WTC11 (cell line): ENCODE data around the gene INPP5E.
"Not testable (repeated sequence)": the region's sequence is repeated elsewhere in the genome, so short reads cannot be mapped to it uniquely, and the experiment has no call there.

Experiments used
- ATF1 ChIP-seq: sonication (generic); formaldehyde crosslinking; IDR thresholded peaks from 2 replicates; pipeline ENCODE4 v1.8.1; 2023; ENCODE audit warnings: mild to moderate bottlenecking, moderate library complexity, missing genetic modification reagents
- NFYB ChIP-seq: sonication (generic); formaldehyde crosslinking; conservative IDR thresholded peaks from 2 replicates; pipeline ENCODE4 v1.8.0; 2022; ENCODE audit warnings: low read depth, missing genetic modification reagents
- NR3C1 ChIP-seq: sonication (generic); formaldehyde crosslinking; conservative IDR thresholded peaks from 2 replicates; pipeline ENCODE4 v1.8.1; 2023; ENCODE audit warnings: low read depth, mild to moderate bottlenecking, missing genetic modification reagents
- TCF7 ChIP-seq: sonication (generic); formaldehyde crosslinking; IDR thresholded peaks from 2 replicates; pipeline ENCODE4 v1.8.0; 2022; ENCODE audit warnings: mild to moderate bottlenecking, low read depth, missing genetic modification reagents, moderate library complexity
- ZNF232 ChIP-seq: sonication (generic); formaldehyde crosslinking; IDR thresholded peaks from 2 replicates; pipeline ENCODE4 v1.8.0; 2022; ENCODE audit warnings: mild to moderate bottlenecking, missing genetic modification reagents
- ZNF396 ChIP-seq: fragments of 250-450 bp; sonication (Bioruptor Pico); IDR thresholded peaks from 2 replicates; pipeline ENCODE4 v1.8.0; 2021; ENCODE audit warnings: mild to moderate bottlenecking, moderate library complexity, borderline replicate concordance
- TF ChIP-seq, protein P1 (sequence below): fragments of 200-600 bp; IDR thresholded peaks from 2 replicates; pipeline ENCODE4 v1.8.0; 2022; ENCODE audit warnings: antibody characterized with exemption
- TF ChIP-seq, protein P2 (sequence below): sonication (generic); formaldehyde crosslinking; IDR thresholded peaks from 2 replicates; pipeline ENCODE4 v1.8.1; 2022; ENCODE audit warnings: missing genetic modification reagents, borderline replicate concordance
- TF ChIP-seq, protein P3 (sequence below): sonication (generic); formaldehyde crosslinking; IDR thresholded peaks from 2 replicates; pipeline ENCODE4 v1.8.1; 2022; ENCODE audit warnings: mild to moderate bottlenecking, moderate library complexity, missing genetic modification reagents

DNA sequence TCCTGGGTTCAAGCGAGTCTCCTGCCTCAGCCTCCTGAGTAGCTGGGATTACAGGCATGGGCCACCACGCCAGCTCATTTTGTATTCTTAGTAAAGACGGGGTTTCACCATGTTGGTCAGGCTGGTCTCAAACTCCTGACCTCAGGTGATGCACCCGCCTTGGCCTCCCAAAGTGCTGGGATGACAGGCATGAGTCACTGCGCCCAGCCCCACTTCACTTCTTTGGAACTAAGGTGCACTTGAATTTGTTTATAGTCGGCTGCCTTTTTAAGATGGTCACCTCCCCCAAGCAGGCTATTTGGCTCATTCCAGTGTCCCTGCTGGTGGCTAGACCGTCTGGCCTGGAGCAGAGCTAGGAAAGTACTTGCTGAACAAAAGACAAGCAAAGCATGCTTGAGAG is 14.3 kb downstream of the INPP5E start:
- TF ChIP-seq ZNF232; ZNF396; ATF1 (CRISPR knock-in tag); NFYB (CRISPR knock-in tag); NR3C1 (CRISPR knock-in tag); TCF7 (CRISPR knock-in tag): not testable (repeated sequence)
- TF ChIP-seq, protein P1, sequence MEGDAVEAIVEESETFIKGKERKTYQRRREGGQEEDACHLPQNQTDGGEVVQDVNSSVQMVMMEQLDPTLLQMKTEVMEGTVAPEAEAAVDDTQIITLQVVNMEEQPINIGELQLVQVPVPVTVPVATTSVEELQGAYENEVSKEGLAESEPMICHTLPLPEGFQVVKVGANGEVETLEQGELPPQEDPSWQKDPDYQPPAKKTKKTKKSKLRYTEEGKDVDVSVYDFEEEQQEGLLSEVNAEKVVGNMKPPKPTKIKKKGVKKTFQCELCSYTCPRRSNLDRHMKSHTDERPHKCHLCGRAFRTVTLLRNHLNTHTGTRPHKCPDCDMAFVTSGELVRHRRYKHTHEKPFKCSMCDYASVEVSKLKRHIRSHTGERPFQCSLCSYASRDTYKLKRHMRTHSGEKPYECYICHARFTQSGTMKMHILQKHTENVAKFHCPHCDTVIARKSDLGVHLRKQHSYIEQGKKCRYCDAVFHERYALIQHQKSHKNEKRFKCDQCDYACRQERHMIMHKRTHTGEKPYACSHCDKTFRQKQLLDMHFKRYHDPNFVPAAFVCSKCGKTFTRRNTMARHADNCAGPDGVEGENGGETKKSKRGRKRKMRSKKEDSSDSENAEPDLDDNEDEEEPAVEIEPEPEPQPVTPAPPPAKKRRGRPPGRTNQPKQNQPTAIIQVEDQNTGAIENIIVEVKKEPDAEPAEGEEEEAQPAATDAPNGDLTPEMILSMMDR, result not testable (repeated sequence)
- TF ChIP-seq, protein P2, sequence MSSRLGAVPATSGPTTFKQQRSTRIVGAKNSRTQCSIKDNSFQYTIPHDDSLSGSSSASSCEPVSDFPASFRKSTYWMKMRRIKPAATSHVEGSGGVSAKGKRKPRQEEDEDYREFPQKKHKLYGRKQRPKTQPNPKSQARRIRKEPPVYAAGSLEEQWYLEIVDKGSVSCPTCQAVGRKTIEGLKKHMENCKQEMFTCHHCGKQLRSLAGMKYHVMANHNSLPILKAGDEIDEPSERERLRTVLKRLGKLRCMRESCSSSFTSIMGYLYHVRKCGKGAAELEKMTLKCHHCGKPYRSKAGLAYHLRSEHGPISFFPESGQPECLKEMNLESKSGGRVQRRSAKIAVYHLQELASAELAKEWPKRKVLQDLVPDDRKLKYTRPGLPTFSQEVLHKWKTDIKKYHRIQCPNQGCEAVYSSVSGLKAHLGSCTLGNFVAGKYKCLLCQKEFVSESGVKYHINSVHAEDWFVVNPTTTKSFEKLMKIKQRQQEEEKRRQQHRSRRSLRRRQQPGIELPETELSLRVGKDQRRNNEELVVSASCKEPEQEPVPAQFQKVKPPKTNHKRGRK (CRISPR knock-in tag), result not testable (repeated sequence)
- TF ChIP-seq, protein P3, sequence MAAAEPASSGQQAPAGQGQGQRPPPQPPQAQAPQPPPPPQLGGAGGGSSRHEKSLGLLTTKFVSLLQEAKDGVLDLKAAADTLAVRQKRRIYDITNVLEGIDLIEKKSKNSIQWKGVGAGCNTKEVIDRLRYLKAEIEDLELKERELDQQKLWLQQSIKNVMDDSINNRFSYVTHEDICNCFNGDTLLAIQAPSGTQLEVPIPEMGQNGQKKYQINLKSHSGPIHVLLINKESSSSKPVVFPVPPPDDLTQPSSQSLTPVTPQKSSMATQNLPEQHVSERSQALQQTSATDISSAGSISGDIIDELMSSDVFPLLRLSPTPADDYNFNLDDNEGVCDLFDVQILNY (CRISPR knock-in tag), result not testable (repeated sequence)
